Endothelial cell of umbilical vein (primary cell): ENCODE results near the gene NLRP6. TPM values are rescaled to one million over a fixed set of nuclear protein-coding genes. Genes with fewer than 3 reads are reported as not detected.

Experiments used
- BruUV-seq: library from RNA; stranded (reverse); fragments of 400-500 nt; replicated peaks from 2 replicates; lab custom pipeline; 2021; lab: Mats Ljungman, UMichigan
- CTCF ChIA-PET: fragments of 300-600, 350-600 bp; sonication (Branson Sonifier 250); formaldehyde crosslinking; loops from one replicate; lab custom pipeline; 2021; ENCODE audit warnings: antibody characterized with exemption, inconsistent platforms; lab: Charles Lee
- POLR2A ChIA-PET: fragments of 300-600, 350-600 bp; sonication (Branson Sonifier 250); formaldehyde crosslinking; loops from one replicate; lab custom pipeline; 2021; ENCODE audit warnings: antibody characterized with exemption, inconsistent platforms; lab: Charles Lee
- DNase-seq: peaks from one replicate; pipeline ENCODE4 v3.0.0-alpha.2; 2011; ENCODE audit warnings: low read depth, low spot score
- FAIRE-seq: peaks from 2 replicates; lab custom pipeline; 2011; peaks lifted over from hg19 to GRCh38; lab: Jason Lieb, UNC
- H2AFZ ChIP-seq: 2 replicates; pipeline ENCODE4 v1.6.0; 2012; ENCODE audit warnings: low read depth, low read length, control low read depth, inconsistent platforms
- H3K27ac ChIP-seq: 2 replicates; pipeline ENCODE4 v1.5.1; 2011; ENCODE audit warnings: low read depth, mild to moderate bottlenecking, control low read depth, low read length, moderate library complexity; ENCODE audit not compliant: insufficient read depth
- H3K27me3 ChIP-seq, 2 experiments: 2 replicates each; pipeline versions ENCODE4 v1.6.0 to v1.6.1; 2011; ENCODE audit warnings: low read length in 2 of 2, mixed read lengths in 1 of 2; ENCODE audit not compliant: control insufficient read depth in 2 of 2, insufficient read depth in 2 of 2
- H3K36me3 ChIP-seq, 2 experiments: 2 replicates in 1 of 2; 3 replicates in 1 of 2; pipeline ENCODE4 v1.5.1; 2011; ENCODE audit warnings: low read length in 2 of 2, mild to moderate bottlenecking in 1 of 2, moderate library complexity in 1 of 2; ENCODE audit not compliant: control insufficient read depth in 2 of 2, insufficient read depth in 2 of 2; ENCODE audit errors: extremely low read depth in 1 of 2
- H3K4me1 ChIP-seq: 3 replicates; pipeline ENCODE4 v1.5.1; 2011; ENCODE audit warnings: mild to moderate bottlenecking, low read length; ENCODE audit not compliant: control insufficient read depth, insufficient read depth; ENCODE audit errors: extremely low read depth
- H3K4me2 ChIP-seq: 2 replicates; pipeline ENCODE4 v1.6.1; 2011; ENCODE audit warnings: low read length, control low read depth, mixed read lengths; ENCODE audit not compliant: insufficient read depth
- H3K4me3 ChIP-seq, 3 experiments: fragments of 200-600 bp in 1 of 3; sonication (generic), shearing (Covaris generic) in 1 of 3; replicated peaks in 1 of 3; 2 replicates each; pipeline ENCODE4 v1.5.1; 2011 to 2016; ENCODE audit warnings: control low read depth in 3 of 3, low read length in 3 of 3, mild to moderate bottlenecking in 2 of 3, inconsistent platforms in 1 of 3, low read depth in 1 of 3, moderate library complexity in 1 of 3; ENCODE audit not compliant: insufficient read depth in 1 of 3
- H3K79me2 ChIP-seq: 2 replicates; pipeline ENCODE4 v1.6.0; 2012; ENCODE audit warnings: low read length, inconsistent platforms; ENCODE audit not compliant: control insufficient read depth, insufficient read depth
- H3K9ac ChIP-seq: replicated peaks from 2 replicates; pipeline ENCODE3; 2011; ENCODE audit warnings: low read length, control low read depth; ENCODE audit not compliant: insufficient read depth; ENCODE audit errors: extremely low read depth
- H3K9me1 ChIP-seq: replicated peaks from 3 replicates; pipeline ENCODE4 v1.6.0; 2011; ENCODE audit warnings: mild to moderate bottlenecking, low read length; ENCODE audit not compliant: control insufficient read depth, insufficient read depth; ENCODE audit errors: extremely low read depth
- H3K9me3 ChIP-seq: replicated peaks from 2 replicates; pipeline ENCODE4 v1.5.1; 2012; ENCODE audit warnings: low read length, inconsistent platforms; ENCODE audit not compliant: control insufficient read depth, insufficient read depth
- H4K20me1 ChIP-seq: replicated peaks from 2 replicates; pipeline ENCODE3; 2011; ENCODE audit warnings: mild to moderate bottlenecking, low read length; ENCODE audit not compliant: control insufficient read depth, insufficient read depth; ENCODE audit errors: extremely low read depth
- EZH2 ChIP-seq: IDR thresholded peaks from 2 replicates; pipeline ENCODE4 v1.6.1; 2012; ENCODE audit warnings: borderline replicate concordance, low read depth, mild to moderate bottlenecking, moderate library complexity, low read length, inconsistent platforms; ENCODE audit not compliant: severe bottlenecking
- FOS ChIP-seq: IDR thresholded peaks from 2 replicates; pipeline ENCODE4 v1.6.1; 2011; ENCODE audit warnings: mild to moderate bottlenecking, low read length, moderate library complexity, borderline replicate concordance; ENCODE audit not compliant: insufficient read depth
- POLR2A ChIP-seq: IDR thresholded peaks from 2 replicates; pipeline ENCODE4 v1.6.1; 2012; ENCODE audit warnings: low read depth, mild to moderate bottlenecking, control low read depth, low read length
- dilution Hi-C: fragments of 300-500 bp; cut with MboI; formaldehyde crosslinking; loops from one replicate; pipeline ENCODE4 v1.15.0; 2019; ENCODE audit warnings: low sequenced_read_pairs; ENCODE audit not compliant: extremely low pct_ligation_motif_present
- intact Hi-C: fragments of 100-400 bp; cut with micrococcal nuclease; formaldehyde crosslinking; loops from one replicate; pipeline ENCODE4 v1.10.0; 2022
- polyA plus RNA-seq, 4 experiments: library from polyadenylated mRNA; depleted of rRNA in 3 of 4; stranded (reverse) in 3 of 4; unstranded in 1 of 4; fragments of >200 nt; gene quantifications; 2 replicates each; pipeline versions ENCODE4 v1.2.1 to v1.2.3, GENCODE V29; 2011 to 2012; ENCODE audit warnings: missing spikeins in 1 of 4
- total RNA-seq: library from RNA; stranded (reverse); gene quantifications from 2 replicates; pipeline ENCODE4 v1.2.3, GENCODE V29; 2021

Gene NLRP6
- total and polyA plus RNA-seq, 2 donors (not counting 3 experiments of a cell fraction or from before 2014, with no cell fraction given), result not detected

DNA sequence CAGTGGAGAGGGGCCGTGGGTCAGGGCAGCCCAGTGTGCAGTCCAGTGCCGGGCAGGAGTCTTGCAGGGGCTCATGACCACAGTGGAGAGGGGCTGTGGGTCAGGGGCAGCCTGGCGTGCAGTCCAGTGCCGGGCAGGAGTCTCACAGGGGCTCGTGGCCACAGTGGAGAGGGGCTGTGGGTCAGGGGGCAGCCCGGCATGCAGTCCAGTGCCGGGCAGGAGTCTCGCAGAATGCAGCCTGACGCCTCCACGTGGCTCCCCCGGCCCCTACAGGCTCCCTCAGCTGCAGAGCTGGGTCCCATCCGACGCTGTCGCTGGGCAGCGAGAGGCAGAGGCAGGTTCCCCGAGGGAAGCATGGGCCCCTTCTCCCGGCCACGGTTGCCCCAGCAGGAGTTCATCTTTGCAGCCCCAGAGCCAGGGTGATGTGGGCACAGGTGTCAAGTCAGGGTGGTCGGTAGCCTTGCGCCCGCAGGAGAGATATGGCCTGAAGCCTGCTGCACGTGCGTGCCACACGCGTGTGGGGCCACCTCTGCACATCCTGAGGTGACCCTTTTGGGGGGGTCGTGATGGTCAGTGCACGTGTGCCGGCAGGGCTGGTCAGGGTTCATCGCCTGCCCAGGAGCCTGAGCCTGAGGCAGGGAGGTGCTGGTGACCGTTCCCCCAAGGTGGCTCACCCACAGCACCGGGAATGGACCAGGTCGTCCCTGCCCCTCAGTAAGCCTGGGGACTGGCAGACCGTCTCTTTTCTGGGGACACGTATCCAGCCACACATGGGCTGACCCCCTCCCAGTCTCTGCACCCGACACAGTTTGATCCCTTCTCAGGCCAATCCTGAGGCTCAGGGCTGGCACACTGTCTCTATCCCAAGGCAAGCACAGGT is 18.2 kb downstream of the NLRP6 start:
- DNase-seq (no peak), FAIRE-seq (no peak)
- no peaks in the 10 kb centered on the region for H3K79me2 ChIP-seq
- ChIA-PET POLR2A (no interaction called here), CTCF (no interaction called here)
- no peaks in the 10 kb centered on the region for H3K4me1 ChIP-seq
- H3K9me1 ChIP-seq, result no peaks in the 10 kb centered on the region
- H3K36me3 ChIP-seq, result peaks cover 0 to 8% of the 10 kb centered on the region in 2 experiments
- no peak overlapping the region for H3K4me3 ChIP-seq
- dilution Hi-C loops (no loop called here), intact Hi-C loops (no loop called here)
- H3K27me3 ChIP-seq, result peaks cover 3 to 8% of the 10 kb centered on the region in 2 experiments
- no peak overlapping the region for H2AFZ ChIP-seq
- no peak overlapping the region for H3K4me2 ChIP-seq
- no peak overlapping the region for H3K9ac ChIP-seq
- no peaks in the 10 kb centered on the region for H4K20me1 ChIP-seq
- no peak overlapping the region for H3K27ac ChIP-seq
- BruUV-seq, result no TSS peak
- TF ChIP-seq FOS, result no peak
- no peak for TF ChIP-seq EZH2
- TF ChIP-seq POLR2A, result peak; percentile 25
- H3K9me3 ChIP-seq, result no peaks in the 10 kb centered on the region

DNA sequence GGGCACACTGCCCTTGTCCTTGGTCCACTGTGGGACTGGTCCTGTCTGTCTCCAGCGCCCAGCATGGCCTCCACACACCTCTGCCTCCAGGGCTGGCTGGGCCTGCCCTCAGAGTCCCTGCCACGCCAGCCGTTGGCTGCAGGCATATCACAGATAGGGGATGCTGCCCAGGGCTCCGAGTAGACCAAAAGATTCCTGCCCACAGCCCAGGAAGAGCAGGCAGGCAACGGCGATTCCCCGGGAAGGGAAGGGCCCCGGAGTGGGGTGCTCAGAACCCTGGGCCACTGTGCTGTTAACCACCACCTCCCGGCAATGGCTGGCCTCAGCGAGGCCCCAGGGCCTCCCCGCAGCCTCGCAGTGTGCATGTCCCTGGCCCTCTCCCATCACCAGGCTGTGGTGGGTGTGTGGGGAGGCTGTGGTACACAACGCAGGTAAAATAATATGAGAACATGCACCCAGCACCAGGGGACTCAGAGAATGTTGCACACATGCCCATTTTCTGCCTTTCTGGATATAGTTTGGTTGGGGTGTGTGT is 18.9 kb downstream of the NLRP6 start:
- Histone ChIP-seq H3K9me3 (no peaks in the 10 kb centered on the region), H3K9ac (no peak overlapping the region), H3K79me2 (no peaks in the 10 kb centered on the region), H3K27ac (no peak overlapping the region), H4K20me1 (no peaks in the 10 kb centered on the region), H3K27me3 (peaks cover 3 to 8% of the 10 kb centered on the region in 2 experiments), H2AFZ (no peak overlapping the region), H3K9me1 (no peaks in the 10 kb centered on the region), H3K4me3 (no peak overlapping the region), H3K4me2 (no peak overlapping the region), H3K4me1 (no peaks in the 10 kb centered on the region), H3K36me3 (peaks cover 0 to 8% of the 10 kb centered on the region in 2 experiments)
- no peak for FAIRE-seq
- DNase-seq, result no peak
- ChIA-PET CTCF (no interaction called here), POLR2A (no interaction called here)
- intact Hi-C loops (no loop called here), dilution Hi-C loops (no loop called here)
- BruUV-seq, result no TSS peak
- no peak for TF ChIP-seq FOS
